ENCODE data around the gene GZF1. TPM values are rescaled to one million over a fixed set of nuclear protein-coding genes. Genes with fewer than 3 reads are reported as not detected.
A peak's percentile ranks its signal among the peaks of the same experiment; 100 is the strongest.

GZF1 gene
- total RNA-seq, 1 donor from 2014 or later = 16.6 TPM

DNA sequence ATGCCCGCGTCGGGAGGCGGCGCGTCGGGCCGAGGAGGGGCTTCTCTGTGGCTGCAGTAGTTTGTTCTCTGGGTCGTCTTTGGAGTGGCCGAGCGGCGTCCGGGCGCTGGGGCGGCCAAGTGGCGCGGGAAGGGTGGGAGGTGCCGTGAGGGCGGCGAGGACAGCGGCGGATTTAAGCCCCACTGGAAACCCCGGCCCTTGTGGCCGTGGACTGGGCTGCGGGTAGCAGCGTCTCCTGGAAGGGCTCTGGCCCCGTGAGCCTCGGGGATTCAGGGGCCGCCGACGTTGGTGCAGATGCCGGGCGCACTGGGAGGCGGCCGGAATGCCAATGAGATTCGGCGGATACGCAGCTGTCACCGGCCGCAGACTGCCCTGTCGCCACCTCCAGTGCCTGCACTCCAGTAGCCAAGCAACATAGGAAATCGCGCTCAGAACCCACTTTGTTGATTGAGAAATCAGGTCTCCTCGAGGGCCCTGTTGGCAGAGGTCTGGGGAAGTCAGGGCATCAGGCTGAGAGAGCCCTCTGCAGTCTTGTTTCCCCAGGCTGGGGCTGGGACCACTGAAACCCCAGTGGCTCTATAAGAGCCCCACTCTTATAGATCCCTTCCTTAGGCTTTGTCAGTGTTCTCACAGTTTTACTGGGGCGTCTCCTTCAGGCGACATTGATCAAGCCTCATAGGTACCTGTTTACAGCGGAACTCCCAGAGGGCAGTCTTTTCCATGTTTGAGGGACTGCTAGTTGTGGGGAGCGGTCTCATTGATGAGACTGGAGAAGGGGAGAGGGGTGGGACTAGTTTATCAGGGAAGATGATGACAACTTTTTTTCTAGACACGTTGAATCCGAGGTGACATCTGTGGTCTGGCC, 642 bp downstream of the GZF1 start:
- ATAC-seq (ENCODE audit: poor library complexity) (peak; percentile 4), DNase-seq (peak; percentile 68)
- intact Hi-C loops (cut with DNase I) = loop anchor here (5.0 kb wide), 1 partner anchor 60 kb away; the partner anchor contains the start of gene NAPB

DNA sequence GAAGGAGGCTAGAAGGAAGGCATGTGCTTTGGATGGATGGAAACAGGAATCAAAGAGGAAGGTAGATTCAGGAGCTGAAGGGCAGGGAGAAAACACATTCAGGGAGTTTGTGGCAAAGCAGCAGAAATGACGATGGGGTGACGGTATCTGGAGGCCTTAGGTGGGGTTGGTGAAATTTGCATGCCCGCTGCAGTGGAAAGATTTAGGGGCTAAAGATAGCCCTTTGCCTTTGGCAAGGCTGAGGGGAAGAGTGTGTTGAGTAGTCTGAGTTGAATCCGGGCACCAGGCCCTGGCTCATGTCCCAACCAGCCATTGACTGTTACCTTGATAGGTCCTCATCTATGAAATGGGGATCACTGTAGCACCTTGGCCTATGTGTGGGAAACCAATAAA, 1.3 kb downstream of the GZF1 start:
- ATAC-seq (ENCODE audit: poor library complexity) (peak; percentile 24), DNase-seq (peak; percentile 84)
- intact Hi-C loops (cut with DNase I) = loop anchor here (5.0 kb wide), 1 partner anchor 59 kb away; the partner anchor contains the start of gene NAPB

DNA sequence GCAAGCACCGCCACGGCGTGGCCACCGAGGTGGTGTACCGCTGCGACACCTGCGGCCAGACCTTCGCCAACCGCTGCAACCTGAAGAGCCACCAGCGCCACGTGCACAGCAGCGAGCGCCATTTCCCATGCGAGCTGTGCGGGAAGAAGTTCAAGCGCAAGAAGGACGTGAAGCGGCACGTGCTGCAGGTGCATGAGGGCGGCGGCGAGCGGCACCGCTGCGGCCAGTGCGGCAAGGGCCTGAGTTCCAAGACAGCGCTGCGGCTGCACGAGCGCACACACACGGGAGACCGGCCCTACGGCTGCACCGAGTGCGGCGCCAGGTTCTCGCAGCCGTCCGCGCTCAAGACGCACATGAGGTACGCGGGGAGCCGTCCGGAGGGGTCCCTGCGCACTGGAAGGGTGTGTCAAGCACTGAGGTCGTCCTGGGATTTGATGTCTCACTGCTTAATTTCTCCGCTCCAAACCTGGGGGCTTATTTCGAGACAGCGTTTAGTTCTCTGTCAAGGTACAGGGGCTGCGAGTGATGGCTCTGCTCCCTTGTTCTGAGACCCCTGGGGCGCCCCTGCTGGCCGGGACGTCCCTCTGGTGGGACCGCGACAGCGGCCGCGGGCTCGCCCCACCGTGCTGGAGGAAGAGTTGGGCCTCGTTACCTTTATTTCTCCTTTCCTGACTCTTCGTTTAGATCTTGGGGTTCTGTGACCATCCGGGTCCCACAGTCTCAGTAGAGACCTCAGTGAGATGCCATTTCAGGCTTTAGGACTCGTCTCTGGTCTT, 3.6 kb downstream of the GZF1 start:
- ATAC-seq (ENCODE audit: poor library complexity) (no peak), DNase-seq (no peak)
- intact Hi-C loops (cut with DNase I) = no loop called here

DNA sequence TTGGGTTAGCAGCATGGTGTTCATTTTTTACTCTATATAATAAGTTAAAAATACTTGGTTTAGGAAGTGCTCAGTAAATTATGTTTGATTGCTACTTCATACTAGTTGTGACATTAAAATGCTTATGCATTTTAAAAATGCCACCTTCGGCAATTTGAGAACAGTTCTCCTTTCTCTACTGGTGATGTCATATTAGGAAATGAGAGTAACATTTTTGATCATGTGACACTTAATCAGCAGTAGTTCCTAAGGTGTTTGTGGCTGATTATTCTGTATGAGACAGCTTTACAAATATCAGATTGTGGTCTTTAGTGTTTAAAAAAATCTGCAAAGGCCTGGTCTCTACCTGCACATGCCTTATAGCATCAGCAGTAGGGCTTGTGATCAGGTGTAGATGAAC, 4.4 kb downstream of the GZF1 start:
- ATAC-seq (ENCODE audit: poor library complexity) (no peak), DNase-seq (no peak)
- intact Hi-C loops (cut with DNase I) = no loop called here

DNA sequence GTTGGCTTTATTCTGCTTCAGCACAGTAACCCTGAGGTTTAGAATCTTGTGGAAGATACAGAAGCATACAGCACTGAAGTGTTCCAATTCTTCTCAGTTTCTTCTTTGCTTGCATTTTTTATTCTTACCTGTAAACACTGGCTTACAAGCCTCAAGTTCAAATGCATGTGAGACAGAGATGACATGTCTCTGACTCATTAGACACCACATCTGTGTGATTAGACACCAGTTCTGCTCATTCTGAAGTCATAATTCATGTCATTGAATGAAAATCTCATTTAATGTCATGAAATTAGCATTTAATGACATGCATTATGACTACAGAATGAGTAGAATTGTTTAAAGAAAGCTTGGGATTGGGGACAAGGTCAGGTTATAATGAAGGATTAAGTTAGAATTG, 5.8 kb downstream of the GZF1 start:
- intact Hi-C loops (cut with DNase I) = no loop called here
- no peak for DNase-seq
- no peak for ATAC-seq (ENCODE audit: poor library complexity)

DNA sequence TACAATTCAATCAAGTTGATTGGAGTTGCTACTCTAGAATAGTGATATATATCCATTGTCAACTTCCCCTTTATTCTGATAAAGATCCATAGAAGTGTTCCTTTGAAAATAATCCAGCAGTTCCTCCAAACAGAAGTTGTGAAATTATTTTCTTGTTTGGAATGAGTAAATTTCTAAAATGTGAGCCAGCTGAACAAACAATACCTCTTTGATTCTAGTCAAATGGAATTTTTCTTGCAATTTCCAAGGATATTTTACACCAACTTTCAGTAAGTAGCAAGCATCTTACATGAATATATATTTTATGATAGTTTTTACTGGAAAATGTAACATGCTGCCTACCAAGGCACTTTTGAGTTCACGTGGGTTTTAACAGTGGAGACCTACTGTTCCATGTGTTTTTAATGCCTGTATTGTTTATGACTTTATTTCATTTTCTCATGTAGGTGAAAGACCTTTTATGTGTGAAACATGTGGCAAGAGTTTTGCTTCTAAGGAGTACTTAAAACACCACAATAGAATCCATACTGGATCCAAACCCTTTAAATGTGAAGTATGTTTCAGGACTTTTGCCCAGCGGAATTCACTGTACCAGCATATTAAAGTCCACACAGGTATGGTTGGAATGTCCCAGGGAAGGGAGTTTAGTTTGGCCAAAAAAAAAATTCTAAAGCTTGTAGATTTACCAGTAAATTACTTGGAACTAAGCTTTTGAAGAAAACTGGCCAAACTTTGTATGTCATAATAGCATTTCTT, 6.5 kb downstream of the GZF1 start:
- intact Hi-C loops (cut with DNase I) = no loop called here

DNA sequence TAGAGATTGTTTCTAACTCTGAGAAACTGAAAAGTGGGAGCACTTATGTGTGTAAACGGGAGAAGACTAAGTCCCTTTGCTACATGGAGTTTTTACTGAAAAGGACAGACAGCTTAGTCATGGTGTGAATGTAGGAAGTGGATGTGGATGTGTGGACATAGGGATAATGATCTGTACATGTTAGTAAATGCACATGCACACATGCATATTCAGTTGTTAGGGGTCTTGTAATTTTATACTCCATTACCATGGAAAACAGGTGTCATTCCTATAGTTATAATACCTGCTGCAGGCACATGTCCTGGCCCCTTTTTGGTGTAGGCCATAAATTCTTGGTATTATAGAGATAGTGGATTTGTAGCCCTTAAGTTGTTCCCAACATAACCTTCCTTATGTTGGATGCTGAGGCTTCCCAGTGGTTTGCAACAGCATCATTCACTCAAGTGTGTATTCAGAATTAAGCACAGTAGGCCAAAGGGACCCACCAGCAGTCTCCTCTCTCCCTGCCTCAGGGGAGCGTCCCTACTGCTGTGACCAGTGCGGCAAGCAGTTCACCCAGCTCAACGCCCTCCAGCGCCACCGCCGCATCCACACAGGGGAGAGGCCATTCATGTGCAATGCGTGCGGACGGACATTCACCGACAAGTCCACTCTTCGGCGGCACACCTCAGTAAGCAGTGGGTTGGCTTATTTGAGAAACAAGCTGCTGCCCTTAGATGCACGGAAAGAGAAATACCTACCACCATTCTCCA, 7.3 kb downstream of the GZF1 start:
- ATAC-seq (ENCODE audit: poor library complexity) = no peak
- no peak for DNase-seq
- intact Hi-C loops (cut with DNase I) = no loop called here

More for the DNA sequence above, 6.5 kb downstream of the GZF1 start:
- no peak for DNase-seq
- ATAC-seq (ENCODE audit: poor library complexity) = no peak

DNA sequence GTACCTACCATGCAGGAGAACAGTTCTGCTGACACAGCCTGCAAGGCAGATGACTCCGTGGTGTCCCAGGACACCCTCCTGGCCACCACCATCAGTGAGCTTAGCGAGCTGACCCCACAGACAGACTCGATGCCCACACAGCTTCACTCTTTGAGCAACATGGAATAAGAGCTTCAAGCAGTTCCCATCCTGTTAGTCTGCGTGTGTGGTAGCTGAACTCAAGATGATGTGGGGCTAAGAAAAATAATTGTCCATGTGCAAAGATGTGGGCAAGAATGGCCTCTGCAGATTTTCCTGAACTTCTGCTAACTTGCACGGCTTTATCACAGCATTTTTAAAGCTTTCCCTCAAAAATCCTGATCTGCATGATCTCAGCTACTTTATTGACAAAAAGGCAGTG, 8.3 kb downstream of the GZF1 start:
- intact Hi-C loops (cut with DNase I) = no loop called here
- ATAC-seq (ENCODE audit: poor library complexity) (no peak), DNase-seq (no peak)

DNA sequence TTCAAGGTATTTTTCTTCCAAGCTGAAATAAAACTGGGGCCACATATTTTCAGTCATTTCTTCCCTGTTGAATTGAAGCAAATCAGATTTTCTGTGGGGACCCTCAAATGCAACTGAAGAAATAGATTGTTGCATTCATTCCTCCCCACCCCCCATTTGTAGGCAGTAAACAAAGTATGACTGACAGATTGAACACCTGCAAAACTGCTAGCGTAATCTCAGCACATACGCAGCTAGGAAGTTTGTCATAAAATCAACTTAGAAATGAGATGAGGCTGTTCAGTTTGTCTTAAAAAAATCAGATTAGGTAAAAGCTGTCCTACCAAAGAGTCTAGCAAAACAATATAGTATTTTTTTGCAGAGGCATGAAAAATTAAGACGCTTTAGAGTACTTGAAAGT, 8.9 kb downstream of the GZF1 start:
- intact Hi-C loops (cut with DNase I) = no loop called here

DNA sequence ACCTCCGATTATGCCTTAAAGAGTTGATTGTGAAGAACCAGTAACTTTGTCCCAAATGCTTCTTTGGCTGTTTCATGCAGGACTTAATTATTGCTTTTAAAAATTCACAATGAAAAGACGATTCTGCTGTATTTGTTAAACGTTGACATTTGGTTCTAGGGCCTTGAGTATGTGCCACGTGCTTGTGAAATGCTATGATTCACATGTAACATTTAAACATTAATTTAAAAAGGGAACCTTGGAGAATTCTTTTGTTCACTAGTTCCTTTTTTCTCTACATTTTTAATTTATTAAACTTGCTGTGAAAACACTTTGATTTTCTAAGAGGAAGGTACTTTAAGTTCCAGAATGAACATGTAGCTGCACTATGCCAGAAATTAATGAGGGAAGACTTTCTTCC, 9.5 kb downstream of the GZF1 start:
- intact Hi-C loops (cut with DNase I) = no loop called here
- DNase-seq (no peak), ATAC-seq (ENCODE audit: poor library complexity) (no peak)

More for the DNA sequence above, 8.9 kb downstream of the GZF1 start:
- no peak for DNase-seq
- no peak for ATAC-seq (ENCODE audit: poor library complexity)

DNA sequence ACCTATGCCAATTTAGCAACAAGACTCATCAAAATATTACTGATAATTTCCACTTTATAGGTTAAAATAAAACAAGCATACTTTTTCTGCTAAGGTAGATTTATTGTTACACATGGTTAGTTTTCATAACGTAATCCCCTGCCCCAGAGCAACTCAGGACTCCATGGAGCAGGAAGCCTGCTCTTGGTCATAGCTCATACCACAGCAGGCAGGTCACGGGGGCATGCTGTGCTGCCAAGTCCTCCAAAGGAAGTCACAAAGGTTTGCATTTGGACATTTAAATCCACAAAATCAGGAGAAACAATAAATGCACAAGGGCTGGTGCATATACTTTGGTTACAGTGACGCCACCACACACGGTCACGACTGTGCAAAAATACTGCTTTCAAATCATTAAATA, 12.5 kb downstream of the GZF1 start:
- intact Hi-C loops (cut with DNase I) = no loop called here
- ATAC-seq (ENCODE audit: poor library complexity) = no peak
- DNase-seq = no peak

DNA sequence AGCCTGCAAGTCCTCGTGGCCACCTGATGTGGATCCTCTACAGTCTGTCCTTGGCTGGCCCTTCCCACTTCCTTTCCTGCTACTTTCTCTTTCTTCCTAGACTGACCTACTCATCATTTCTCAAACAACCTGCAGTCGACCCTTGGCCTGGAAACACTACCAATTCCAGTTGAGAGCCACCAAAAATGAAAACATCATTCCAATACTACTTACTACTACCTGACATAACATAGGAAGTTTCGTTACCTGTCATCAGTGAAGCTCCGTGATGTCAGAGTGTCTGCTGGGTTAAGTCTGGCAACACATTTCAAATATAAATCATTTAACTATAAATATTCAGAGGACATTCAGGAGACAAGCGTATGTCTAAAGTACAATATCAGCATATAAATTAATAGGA, 13.8 kb downstream of the GZF1 start:
- ATAC-seq (ENCODE audit: poor library complexity) (no peak), DNase-seq (no peak)
- intact Hi-C loops (cut with DNase I) = no loop called here

DNA sequence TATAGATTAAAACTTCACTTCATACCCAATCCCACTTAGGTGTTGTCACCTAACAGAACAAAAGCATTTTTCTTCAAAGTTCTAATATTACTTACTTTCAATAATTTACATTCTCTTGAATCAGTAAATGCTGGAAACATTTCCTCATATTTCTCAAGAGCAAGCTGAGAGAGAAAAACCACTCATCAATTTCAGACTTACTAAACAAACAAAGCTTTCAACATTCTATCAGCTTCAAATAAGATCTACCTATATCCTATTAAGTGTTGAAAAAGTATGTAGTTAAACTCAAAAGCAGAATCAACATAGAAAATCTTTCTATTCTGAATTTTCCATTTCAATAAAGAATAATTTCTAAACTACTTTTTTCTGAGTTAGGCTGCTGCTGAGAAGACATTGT, 17.8 kb downstream of the GZF1 start:
- intact Hi-C loops (cut with DNase I) = no loop called here
- no peak for ATAC-seq (ENCODE audit: poor library complexity)

DNA sequence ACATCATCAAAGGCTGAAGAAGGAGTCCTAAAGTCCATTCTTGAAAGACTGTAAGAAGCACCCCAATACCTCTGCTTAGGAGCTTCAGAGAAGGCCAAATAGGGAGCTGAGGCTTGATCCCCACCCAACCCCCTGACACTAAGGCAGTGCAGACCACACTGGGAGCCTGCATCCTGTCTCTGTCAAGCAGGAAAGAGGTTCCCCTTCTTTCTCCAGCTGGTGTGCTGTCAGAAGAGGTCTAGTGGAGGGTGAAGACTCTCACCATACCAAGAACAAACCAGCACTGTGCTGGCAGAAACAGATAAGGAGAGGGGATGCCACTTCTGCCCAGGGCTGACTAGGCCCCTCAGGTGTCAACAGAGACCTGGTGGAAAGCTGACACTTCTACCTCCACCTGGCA, 19.9 kb downstream of the GZF1 start:
- intact Hi-C loops (cut with DNase I) = no loop called here
- no peak for ATAC-seq (ENCODE audit: poor library complexity)
- DNase-seq = no peak

More for the DNA sequence above, 17.8 kb downstream of the GZF1 start:
- no peak for DNase-seq

DNA sequence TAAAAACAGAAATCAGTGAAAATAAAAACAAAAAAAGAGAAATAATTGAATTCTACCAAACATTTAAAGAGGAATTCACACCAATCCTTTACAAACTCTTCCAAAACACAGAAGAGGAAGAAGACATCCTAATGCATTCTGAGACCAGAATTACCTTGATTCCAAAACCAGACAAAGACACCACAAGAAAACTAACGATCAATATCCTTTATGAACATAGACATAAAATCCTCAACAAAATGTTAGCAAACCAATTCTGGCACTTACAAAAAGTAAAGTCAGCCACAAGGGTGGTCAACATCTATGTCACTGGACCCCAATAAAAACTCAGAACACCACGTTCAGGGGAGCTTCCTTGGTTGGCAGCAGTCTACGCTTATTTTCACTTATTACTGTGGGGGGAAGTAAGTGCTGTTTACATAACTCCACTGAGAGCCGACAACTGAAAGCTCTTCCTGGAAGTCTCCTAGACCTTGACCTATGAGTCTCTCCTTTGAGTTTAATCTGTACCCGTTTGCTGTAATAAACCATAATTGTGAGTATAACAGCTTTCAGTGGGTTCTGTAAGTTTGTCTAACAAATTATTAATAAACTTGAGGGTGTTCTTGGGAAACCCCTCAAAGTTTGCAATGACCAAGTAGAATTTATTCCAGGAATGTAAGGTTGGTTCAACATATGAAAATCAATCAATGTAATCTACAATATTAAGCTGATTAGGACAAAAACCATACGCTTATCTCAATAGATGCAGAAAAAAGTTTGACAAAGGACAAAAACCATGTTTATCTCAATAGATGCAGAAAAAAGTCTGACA, 24.5 kb downstream of the GZF1 start:
- intact Hi-C loops (cut with DNase I) = no loop called here
- ATAC-seq (ENCODE audit: poor library complexity) = no peak
- no peak for DNase-seq

DNA sequence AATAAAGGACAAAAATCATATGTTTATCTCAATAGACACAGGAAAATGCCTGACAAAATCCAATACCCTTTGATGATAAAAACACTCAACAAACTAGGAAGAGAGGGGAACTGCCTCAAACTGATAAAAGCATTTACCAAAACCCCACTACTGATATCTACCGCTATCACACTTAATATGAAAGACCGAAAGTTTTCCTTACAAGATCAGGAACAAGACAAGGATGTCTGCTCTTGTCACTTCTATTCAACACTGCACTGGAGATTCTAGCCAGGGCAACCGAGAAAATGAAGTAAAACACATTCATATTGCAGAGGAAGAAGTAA, 25.1 kb downstream of the GZF1 start:
- intact Hi-C loops (cut with DNase I) = no loop called here
- ATAC-seq (ENCODE audit: poor library complexity) (no peak), DNase-seq (no peak)

DNA sequence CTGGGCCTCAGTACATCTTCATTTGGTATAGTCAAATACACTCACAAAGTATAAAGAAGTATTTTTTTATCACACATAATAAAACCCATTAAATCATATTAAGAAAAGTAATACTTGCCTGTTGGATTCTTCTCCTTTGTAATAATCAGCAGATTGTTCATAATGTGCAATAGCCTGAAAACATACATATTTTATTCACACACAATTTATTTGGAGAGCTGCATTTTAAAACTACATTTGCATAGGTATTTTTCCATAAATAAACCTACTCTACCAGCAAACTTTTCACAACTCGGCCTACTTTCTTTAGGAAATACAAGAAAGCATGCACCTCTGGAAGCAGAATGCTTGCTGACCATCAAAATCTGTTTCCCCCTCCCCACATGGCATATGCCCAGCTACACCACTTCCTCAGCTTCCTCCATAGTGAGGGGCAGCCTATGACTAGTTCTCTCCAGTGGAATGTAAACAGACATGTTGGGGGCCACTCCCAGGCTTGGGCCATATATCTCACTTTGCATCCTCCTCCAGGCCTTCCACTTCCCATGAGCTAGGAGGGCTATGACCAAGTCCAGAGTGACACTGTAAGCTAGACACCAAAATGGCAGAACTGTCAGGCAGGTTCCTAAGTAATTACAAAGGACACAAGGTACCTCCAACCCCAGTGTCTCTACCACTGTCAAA, 28.3 kb downstream of the GZF1 start:
- intact Hi-C loops (cut with DNase I) = no loop called here
- DNase-seq (no peak), ATAC-seq (ENCODE audit: poor library complexity) (no peak)
